A549 treated with dexamethasone at 1 μM for 4 hours (cell line): ENCODE measurements around the gene ST3GAL5. TPM values are rescaled to one million over a fixed set of nuclear protein-coding genes. Genes with fewer than 3 reads are reported as not detected.

Experiments used
- total RNA-seq: library from RNA; stranded (reverse); fragments of 200-300 nt; extraction: Qiagen RNA extraction; gene quantifications from 5 replicates; pipeline ENCODE4 v1.2.3, GENCODE V29; 2022

ST3GAL5 gene
- 20.2 to 30.7 TPM (median 24.8 TPM) in 5 replicates for total RNA-seq

GRCh38 chr2:85888684-85889626 lies at the start of gene ST3GAL5:
Gene ST3GAL5 (minus strand): TSS chr2:85888990. CDS start chr2:85888905, 85 bp downstream.

Other genes starting within 250 kb of the ST3GAL5 start
- 0.09 to 0.22 TPM (median 0.16 TPM) in 4 of 5 replicates, not detected in the other for gene SFTPB, start 220.8 kb downstream of the ST3GAL5 start, total RNA-seq
- 0.21 to 0.44 TPM (median 0.30 TPM) in 5 replicates for gene GNLY, start 194.6 kb downstream of the ST3GAL5 start, total RNA-seq
- gene ATOH8, start 135.0 kb downstream of the ST3GAL5 start, total RNA-seq = 14.5 to 19.7 TPM (median 17.9 TPM) in 5 replicates
- gene POLR1A, start 216.9 kb upstream of the ST3GAL5 start, total RNA-seq = 15.3 to 29.4 TPM (median 27.1 TPM) in 5 replicates
- 71.8 to 92.5 TPM (median 77.0 TPM) in 5 replicates for gene PTCD3, start 217.2 kb upstream of the ST3GAL5 start, total RNA-seq